ENCODE data around the gene BST1. TPM values are rescaled to one million over a fixed set of nuclear protein-coding genes. Genes with fewer than 3 reads are reported as not detected.

The BST1 gene
- polyA plus RNA-seq, 1 donor (not counting 4 experiments of a cell fraction or from before 2014, with no cell fraction given), result 1.2 TPM

GRCh38 chr4:15737255-15737654, 34.4 kb downstream of the BST1 start:
- H3K36me3 ChIP-seq (ENCODE audit: control insufficient read depth in 2 of 2, extremely low read depth in 1 of 2, insufficient read depth in 2 of 2, low read length in 2 of 2), result no peaks in the 10 kb centered on the region
- no peaks in the 10 kb centered on the region for H3K9me1 ChIP-seq (ENCODE audit: control insufficient read depth, extremely low read depth, insufficient read depth, low read length)
- H3K9ac ChIP-seq (ENCODE audit: control insufficient read depth, extremely low read depth, insufficient read depth, low read length), result no peak overlapping the region
- H4K20me1 ChIP-seq (ENCODE audit: control insufficient read depth, extremely low read depth, insufficient read depth, low read length), result no peaks in the 10 kb centered on the region
- H2AFZ ChIP-seq (ENCODE audit: control insufficient read depth, low read length), result no peak overlapping the region
- H3K27ac ChIP-seq (ENCODE audit: control insufficient read depth, insufficient read depth, low read length), result no peak overlapping the region
- TF ChIP-seq EZH2 (IDR thresholded peaks at IDR 0.05; ENCODE audit: low read length), result no peak
- no peak for TF ChIP-seq CTCF (optimal IDR thresholded peaks at IDR 0.05 in 1 of 3, IDR thresholded peaks at IDR 0.05 in 1 of 3, conservative IDR thresholded peaks at IDR 0.05 in 1 of 3; ENCODE audit: extremely low read depth in 1 of 3, insufficient read depth in 2 of 3, low read length in 3 of 3)
- DNase-seq (ENCODE audit: low read depth, low spot score), result no peak
- no peak for FAIRE-seq
- H3K4me1 ChIP-seq (ENCODE audit: control insufficient read depth, extremely low read depth, insufficient read depth, low read length), result no peaks in the 10 kb centered on the region
- H3K4me2 ChIP-seq (ENCODE audit: control insufficient read depth, extremely low read depth, insufficient read depth, low read depth, low read length), result no peak overlapping the region
- dilution Hi-C loops (cut with MboI; ENCODE audit: extremely low pct_ligation_motif_present, low sequenced_read_pairs), result no loop called here
- H3K27me3 ChIP-seq (ENCODE audit: control insufficient read depth, extremely low read depth, insufficient read depth, low read length), result no peaks in the 10 kb centered on the region
- no peak overlapping the region for H3K4me3 ChIP-seq (ENCODE audit: control insufficient read depth in 2 of 3, extremely low read depth in 1 of 3, insufficient read depth in 2 of 3, low read depth in 1 of 3, low read length in 3 of 3)
- no peaks in the 10 kb centered on the region for H3K79me2 ChIP-seq (ENCODE audit: control insufficient read depth, insufficient read depth, low read length)
- peaks cover 2% of the 10 kb centered on the region for H3K9me3 ChIP-seq (ENCODE audit: control insufficient read depth, low read depth, low read length)

- H3K4me3 ChIP-seq (ENCODE audit: control insufficient read depth in 2 of 3, extremely low read depth in 1 of 3, insufficient read depth in 2 of 3, low read depth in 1 of 3, low read length in 3 of 3), result no peak overlapping the region
- dilution Hi-C loops (cut with MboI; ENCODE audit: extremely low pct_ligation_motif_present, low sequenced_read_pairs), result no loop called here
- DNase-seq (ENCODE audit: low read depth, low spot score), result no peak
- no peak for FAIRE-seq
- no peak overlapping the region for H3K27ac ChIP-seq (ENCODE audit: control insufficient read depth, insufficient read depth, low read length)
- H3K9me1 ChIP-seq (ENCODE audit: control insufficient read depth, extremely low read depth, insufficient read depth, low read length), result no peaks in the 10 kb centered on the region
- H2AFZ ChIP-seq (ENCODE audit: control insufficient read depth, low read length), result no peak overlapping the region
- no peaks in the 10 kb centered on the region for H4K20me1 ChIP-seq (ENCODE audit: control insufficient read depth, extremely low read depth, insufficient read depth, low read length)
- H3K9ac ChIP-seq (ENCODE audit: control insufficient read depth, extremely low read depth, insufficient read depth, low read length), result no peak overlapping the region
- H3K36me3 ChIP-seq (ENCODE audit: control insufficient read depth in 2 of 2, extremely low read depth in 1 of 2, insufficient read depth in 2 of 2, low read length in 2 of 2), result no peaks in the 10 kb centered on the region
- no peak overlapping the region for H3K4me2 ChIP-seq (ENCODE audit: control insufficient read depth, extremely low read depth, insufficient read depth, low read depth, low read length)
- peaks cover 2% of the 10 kb centered on the region for H3K9me3 ChIP-seq (ENCODE audit: control insufficient read depth, low read depth, low read length)
- no peaks in the 10 kb centered on the region for H3K27me3 ChIP-seq (ENCODE audit: control insufficient read depth, extremely low read depth, insufficient read depth, low read length)
- no peaks in the 10 kb centered on the region for H3K79me2 ChIP-seq (ENCODE audit: control insufficient read depth, insufficient read depth, low read length)
- H3K4me1 ChIP-seq (ENCODE audit: control insufficient read depth, extremely low read depth, insufficient read depth, low read length), result no peaks in the 10 kb centered on the region
- TF ChIP-seq CTCF (optimal IDR thresholded peaks at IDR 0.05 in 1 of 3, IDR thresholded peaks at IDR 0.05 in 1 of 3, conservative IDR thresholded peaks at IDR 0.05 in 1 of 3; ENCODE audit: extremely low read depth in 1 of 3, insufficient read depth in 2 of 3, low read length in 3 of 3) (no peak), EZH2 (IDR thresholded peaks at IDR 0.05; ENCODE audit: low read length) (no peak)
Measured at GRCh38 chr4:15738877-15739276, 36.0 kb downstream of the BST1 start.
